ENCODE measurements around the gene TTR.
A peak's percentile ranks its signal among the peaks of the same experiment; 100 is the strongest.

GRCh38 chr18:31563778-31564177, 27.9 kb upstream of the TTR start:
- TF ChIP-seq, protein P1, sequence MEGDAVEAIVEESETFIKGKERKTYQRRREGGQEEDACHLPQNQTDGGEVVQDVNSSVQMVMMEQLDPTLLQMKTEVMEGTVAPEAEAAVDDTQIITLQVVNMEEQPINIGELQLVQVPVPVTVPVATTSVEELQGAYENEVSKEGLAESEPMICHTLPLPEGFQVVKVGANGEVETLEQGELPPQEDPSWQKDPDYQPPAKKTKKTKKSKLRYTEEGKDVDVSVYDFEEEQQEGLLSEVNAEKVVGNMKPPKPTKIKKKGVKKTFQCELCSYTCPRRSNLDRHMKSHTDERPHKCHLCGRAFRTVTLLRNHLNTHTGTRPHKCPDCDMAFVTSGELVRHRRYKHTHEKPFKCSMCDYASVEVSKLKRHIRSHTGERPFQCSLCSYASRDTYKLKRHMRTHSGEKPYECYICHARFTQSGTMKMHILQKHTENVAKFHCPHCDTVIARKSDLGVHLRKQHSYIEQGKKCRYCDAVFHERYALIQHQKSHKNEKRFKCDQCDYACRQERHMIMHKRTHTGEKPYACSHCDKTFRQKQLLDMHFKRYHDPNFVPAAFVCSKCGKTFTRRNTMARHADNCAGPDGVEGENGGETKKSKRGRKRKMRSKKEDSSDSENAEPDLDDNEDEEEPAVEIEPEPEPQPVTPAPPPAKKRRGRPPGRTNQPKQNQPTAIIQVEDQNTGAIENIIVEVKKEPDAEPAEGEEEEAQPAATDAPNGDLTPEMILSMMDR (conservative IDR thresholded peaks at IDR 0.05; ENCODE audit: low read length): peak; percentile 34
- TF ChIP-seq EZH2phosphoT487 (IDR thresholded peaks at IDR 0.05; ENCODE audit: borderline replicate concordance): no peak

Measured in Loucy (cell line).